Effector CD8-positive, alpha-beta T cell (primary cell): ENCODE measurements around the gene QSER1.
A peak's percentile ranks its signal among the peaks of the same experiment; 100 is the strongest.
"Not testable (repeated sequence)": the region's sequence is repeated elsewhere in the genome, so short reads cannot be mapped to it uniquely, and the experiment has no call there.

Experiments used
- DNase-seq: peaks from one replicate; lab custom pipeline; 2025; lab: John Stamatoyannopoulos, UW

Gene QSER1

DNA sequence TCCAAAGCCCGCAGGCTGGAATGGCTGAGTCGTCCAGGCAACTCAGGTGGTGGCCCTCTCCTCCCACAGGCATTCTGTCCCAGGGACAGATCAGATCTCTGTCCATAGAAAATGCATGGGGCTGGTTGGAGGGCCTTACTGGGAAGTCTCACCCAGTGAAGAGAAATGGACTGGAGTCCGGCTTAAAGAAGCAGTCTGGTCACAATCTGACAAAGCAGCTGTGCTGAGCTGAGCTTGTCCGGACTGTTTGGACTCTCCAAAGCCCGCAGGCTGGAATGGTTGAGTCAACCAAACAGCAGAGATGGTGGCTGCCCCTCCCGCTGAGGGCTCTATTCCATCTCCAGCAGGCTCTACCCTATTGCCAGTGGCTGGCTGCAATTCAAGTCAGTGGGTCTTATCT is 108.7 kb downstream of the QSER1 start:
- DNase-seq, result no peak

GRCh38 chr11:33001751-33002542 is 109.3 kb downstream of the QSER1 start:
- DNase-seq, result no peak

DNA sequence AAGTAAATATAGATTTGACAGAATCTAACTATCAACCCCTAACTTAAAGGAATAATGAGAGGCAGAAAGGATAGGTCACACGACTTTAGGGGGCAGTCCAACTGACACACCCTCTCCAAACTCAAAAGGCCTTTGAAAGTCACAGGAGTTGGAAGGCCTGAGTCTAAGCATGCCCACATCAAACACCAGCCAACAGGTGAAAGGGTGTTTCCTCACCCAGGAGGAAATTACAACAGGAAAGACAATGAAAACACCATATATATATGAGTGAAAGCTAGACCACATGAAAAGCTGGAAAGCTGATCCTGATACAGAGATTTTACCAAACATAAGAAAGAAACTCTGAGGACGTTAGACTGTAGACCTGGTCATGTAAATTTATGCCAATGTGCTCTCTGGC is 112.6 kb downstream of the QSER1 start:
- DNase-seq, result no peak

DNA sequence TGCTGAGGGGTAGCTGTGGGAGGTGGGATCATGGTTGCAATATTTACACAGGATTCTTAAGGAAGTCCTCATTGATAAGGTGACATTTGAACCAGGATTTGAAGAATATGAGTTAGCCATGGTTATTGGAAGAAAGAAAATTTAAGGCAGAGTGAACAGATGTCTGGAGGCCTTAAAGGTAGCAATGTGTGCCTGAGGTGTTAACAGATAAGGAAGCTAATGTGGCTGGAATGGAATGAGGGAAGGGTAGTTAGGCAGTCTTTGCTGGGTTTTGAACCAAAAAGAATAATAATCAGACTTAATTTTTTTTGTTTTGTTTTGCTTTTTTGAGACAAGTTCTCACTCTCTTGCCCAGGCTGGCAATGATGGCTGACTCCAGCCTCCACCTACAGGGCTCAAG is 113.4 kb downstream of the QSER1 start:
- no peak for DNase-seq

GRCh38 chr11:33013755-33014154 is 121.1 kb downstream of the QSER1 start:
- DNase-seq, result no peak

DNA sequence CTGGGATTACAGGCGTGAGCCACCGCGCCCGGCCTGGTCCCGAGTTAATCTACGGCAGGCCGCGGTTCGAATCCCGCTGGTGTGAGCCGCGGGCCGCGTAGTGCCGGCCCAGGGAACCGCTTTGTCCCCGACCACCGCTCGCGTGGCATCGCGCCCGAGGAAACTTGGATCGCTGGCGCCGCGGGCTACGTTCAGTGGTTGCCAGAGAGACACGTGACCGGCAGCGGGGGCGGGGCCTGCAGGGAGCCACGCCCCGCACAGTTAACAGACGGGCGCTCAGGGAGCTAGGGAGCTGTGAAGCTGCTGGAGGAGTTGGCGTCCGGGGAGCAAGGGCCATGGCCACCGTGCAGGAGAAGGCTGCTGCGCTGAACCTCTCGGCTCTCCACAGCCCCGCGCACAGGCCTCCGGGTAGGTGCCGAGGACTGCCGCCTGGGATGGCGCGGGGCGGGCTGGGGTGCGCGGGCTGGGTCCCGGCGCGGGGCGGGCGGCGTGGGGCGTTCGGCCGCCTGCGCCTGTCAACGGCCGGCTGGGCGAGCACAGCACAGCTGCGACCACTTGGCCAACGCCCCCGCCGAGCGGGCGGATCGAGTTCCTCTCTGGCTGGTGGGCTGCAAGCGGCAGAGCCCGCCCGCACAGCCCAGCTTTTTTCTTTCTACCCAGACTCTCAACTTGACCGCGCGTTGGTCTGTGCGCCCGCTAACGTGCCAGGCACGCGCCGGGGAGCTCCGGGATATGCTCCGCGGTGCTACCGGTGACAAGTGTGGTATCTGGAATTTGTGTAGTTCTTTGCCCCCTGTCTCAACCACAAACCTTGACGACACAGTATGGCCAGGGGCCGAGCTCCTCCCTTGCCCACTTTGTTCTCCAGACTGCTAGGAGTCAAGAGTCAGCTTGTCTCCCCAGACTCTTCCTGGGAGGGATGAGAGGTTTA is 123.3 kb downstream of the QSER1 start, which contains the start of gene DEPDC7:
DEPDC7 (plus strand) TSS at position 258 of the 931 bp plus-strand sequence; CDS start at position 336, 78 bp downstream.
- peak; percentile 72 for DNase-seq

DNA sequence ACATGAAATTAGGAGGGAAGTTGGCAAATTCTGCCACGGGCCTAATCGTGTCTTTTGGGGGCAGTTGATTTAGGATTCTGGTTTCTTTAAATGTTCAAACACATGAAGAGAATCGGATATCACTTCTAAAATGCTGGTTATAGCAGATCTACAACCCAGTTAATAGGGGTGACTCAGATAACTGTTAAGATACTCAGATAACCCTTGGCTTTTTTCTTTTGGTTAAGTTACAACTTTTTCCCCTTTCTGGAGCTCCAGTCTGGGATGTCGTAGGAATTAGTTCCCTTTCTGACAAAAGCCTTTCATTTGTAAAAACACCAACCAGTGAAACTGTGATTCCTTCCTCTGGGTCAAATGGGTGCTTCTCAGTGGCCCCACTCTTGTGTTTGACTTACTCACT is 124.0 kb downstream of the QSER1 start:
- DNase-seq, result no peak

DNA sequence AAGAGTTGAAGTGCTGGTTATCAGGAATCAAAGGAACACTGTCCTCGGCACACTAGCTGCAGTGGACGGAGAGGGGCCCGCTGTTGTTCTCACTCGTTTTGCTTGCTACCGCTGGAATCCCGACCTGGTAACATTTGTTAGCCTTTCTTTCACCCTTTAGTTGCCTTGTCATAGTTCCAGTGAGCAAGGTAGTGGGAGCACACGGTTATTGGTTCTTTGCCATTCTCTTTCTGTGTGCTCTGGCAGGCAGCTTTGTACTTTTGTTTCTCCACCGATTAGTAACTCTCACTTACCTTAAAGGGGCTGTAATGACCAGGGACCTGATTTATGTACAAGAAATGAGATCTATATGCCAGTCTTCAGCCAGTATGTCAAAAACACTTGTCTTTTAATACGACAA is 124.9 kb downstream of the QSER1 start:
- DNase-seq, result no peak

DNA sequence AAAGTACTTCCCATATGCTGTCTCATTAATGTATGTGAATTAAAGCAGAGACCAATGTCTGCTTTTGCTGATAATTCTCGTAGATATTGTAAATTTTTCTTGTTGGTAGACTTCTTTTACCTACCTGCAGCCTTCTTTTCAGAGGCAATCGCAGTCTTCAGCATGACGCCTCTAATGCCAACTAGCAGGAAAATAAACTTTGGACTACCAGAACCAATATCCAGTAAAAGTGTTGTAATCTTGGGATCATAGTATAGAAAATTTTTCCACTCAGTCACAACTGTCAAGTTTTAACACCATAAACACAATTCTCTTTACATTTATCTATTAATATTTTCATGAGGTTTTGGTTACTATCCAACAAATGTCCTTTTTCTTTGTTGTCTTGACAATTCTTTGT is 125.4 kb downstream of the QSER1 start:
- DNase-seq, result no peak

DNA sequence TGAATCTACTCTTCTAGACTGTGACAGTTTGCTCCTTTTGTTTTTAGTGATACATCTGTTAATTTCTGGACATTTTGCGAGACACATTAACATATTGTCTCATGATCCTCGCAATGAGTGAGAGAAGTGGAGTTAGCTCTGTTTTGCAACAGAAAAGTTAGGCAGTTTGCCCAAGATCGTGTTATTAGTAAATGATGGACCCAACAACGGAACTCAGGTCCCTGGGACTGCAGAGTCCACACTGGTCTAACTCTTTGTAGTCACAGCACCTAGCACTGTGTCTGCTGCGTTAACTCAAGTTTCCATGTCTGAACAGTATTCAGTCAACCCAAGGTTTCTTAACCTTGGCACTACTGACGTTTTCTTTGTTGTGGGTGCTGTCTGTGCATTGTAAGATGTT is 126.2 kb downstream of the QSER1 start:
- DNase-seq, result no peak

DNA sequence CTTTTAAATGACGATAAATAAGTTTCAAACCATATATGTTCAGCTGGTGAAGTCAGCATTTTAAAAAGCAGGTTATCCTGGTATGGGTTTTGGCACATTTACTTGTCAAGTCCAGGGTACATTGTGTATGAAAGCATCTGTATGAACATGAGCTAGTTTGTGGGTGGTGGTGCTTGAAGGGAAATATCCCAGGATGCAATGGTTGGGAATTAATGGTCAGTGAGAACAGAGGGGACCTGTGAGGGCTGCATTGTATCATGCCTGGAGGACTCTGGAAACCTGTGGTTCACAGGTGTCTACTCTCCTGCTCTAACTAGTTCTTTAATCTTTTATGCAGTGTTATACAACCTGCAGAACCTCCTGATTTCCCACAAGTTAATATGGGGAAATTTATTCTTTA is 128.9 kb downstream of the QSER1 start:
- DNase-seq, result no peak

GRCh38 chr11:33021937-33022336 is 129.3 kb downstream of the QSER1 start:
- DNase-seq, result no peak

DNA sequence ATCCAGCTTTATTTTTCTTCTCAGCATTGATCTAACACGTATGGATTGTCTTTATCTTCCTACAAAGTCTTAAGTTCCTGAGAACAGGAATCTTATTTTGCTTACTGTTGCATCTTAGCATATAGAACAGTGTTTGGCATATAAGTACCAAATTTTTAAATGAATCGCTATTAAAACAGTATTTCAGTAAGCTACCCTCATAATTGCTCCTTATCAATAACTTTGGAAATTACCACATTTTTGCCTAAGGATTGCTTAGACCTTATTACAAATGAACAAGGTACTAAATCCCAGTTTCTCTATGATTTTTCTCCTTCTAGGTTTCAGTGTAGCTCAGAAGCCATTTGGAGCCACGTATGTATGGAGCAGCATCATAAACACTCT is 132.7 kb downstream of the QSER1 start:
- DNase-seq, result no peak

DNA sequence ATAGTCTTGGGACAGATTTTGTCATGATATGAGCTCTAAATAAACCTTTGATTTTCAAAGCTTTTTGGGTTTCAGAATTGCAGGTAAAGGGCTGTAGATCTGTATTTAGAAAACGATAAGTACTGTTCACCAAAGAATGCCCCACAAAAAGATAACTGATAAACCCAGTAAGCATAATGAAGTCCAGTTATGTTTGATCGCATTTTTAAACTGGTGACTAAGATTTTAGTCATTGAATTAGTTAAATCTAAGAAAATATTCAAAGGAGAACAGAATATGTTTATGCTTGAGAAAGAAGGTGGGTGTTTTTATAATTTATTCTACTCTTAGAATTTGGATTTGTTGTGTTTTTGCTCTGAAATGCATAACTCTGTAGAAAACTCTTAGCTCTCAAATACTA is 134.6 kb downstream of the QSER1 start:
- no peak for DNase-seq

- no peak for DNase-seq
These were observed 135.4 kb downstream of the QSER1 start for GRCh38 chr11:33027846-33028536.

DNA sequence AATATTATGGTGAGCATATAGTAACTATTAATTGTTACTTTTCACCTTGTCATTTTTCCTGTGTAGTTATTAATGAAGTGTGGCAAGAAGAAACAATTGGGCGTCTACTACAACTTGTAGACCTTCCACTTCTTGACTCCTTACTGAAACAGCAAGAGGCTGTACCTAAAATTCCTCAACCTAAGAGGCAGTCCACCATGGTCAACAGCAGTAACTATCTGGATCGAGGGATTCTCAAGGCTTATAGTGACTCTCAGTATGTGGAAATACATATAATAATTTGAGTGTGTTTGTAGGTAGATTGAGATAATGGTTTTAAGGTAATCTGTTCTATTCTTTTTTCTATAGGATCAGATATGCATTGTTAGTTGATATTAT is 135.9 kb downstream of the QSER1 start:
- no peak for DNase-seq

GRCh38 chr11:33029218-33029617 is 136.6 kb downstream of the QSER1 start:
- not testable (repeated sequence) for DNase-seq
